Measurements from ENCODE around the gene CCDC57.
"Not testable (repeated sequence)": the region's sequence is repeated elsewhere in the genome, so short reads cannot be mapped to it uniquely, and the experiment has no call there.

CCDC57 gene

DNA sequence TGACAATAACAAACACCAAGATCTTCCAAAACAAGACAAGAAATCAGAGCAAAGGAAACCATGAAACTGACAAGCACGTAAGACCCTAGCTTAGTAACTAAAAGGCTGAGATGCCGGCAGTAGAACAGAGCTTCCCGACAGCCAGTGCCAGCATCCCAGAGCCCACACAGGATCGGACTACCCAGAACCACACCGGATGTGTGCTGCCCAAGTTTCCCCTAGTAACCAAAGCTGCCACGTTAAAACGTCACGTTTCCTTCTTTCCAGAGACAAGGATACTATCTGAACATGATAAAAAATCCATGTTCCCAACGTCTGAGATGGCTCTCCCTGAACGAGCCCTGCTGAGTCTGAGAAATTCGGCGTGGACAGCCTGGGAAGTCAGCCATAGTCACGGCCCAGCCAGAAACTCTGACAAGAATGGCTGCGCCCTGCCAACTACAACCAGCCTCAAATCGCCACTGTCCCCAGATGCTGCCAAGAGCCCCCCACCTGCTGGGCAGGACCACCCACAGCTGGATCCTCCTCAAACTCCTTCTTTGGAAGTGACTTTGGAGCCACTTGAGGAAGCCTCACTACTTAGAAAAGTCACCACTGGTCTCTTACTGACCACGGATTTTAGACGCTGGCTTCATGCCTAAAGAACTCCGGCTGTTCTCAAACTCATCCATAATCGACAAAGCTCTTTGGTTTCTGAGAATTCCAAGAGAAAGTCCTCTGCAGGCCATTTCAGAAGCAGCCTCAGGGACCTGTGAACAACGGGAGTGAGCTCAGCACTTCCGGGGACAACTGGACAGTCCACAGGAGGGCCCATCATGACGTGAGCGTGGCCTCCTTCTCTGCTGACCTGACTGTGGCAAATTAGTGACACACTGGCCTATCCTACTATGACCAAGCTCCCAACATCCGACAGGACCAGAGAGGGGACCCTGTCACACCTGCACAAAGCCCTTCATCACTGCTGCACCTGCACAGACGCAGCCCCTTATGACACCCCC, 16.7 kb downstream of the CCDC57 start:
- POLR2A ChIA-PET (ENCODE audit: low non-redundant PET): no interaction called here
- CTCF ChIA-PET: interaction anchor here (0.5 kb wide), 1 partner anchor 14 kb away, joined by 3 read pairs; no protein-coding TSS in a partner anchor
- TF ChIP-seq, protein P1, sequence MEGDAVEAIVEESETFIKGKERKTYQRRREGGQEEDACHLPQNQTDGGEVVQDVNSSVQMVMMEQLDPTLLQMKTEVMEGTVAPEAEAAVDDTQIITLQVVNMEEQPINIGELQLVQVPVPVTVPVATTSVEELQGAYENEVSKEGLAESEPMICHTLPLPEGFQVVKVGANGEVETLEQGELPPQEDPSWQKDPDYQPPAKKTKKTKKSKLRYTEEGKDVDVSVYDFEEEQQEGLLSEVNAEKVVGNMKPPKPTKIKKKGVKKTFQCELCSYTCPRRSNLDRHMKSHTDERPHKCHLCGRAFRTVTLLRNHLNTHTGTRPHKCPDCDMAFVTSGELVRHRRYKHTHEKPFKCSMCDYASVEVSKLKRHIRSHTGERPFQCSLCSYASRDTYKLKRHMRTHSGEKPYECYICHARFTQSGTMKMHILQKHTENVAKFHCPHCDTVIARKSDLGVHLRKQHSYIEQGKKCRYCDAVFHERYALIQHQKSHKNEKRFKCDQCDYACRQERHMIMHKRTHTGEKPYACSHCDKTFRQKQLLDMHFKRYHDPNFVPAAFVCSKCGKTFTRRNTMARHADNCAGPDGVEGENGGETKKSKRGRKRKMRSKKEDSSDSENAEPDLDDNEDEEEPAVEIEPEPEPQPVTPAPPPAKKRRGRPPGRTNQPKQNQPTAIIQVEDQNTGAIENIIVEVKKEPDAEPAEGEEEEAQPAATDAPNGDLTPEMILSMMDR (conservative IDR thresholded peaks at IDR 0.05; ENCODE audit: low read depth): no peak
- H3K27ac ChIP-seq: no peak overlapping the region
- DNase-seq (ENCODE audit: low spot score): no peak

DNA sequence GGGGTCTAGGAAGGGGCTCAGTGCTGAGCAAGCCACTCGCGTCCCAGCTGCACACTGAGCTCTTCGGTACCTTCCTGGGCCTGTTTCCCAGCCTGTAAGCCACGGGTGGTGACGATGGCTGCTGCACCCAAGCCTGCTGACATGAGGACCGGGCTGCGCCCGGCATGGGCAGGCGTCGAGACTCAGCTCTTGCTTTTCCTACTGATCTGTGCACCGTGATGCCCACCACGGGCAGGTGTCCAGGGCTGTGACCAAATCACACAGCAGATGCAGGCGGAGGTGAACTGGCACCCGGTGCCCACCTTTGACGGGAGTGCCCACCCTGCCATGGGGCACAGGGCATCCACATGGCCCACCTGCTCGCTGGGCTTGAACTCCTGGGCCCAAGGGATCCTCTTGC, 17.9 kb downstream of the CCDC57 start:
- POLR2A ChIA-PET (ENCODE audit: low non-redundant PET): no interaction called here
- TF ChIP-seq, protein P1 (conservative IDR thresholded peaks at IDR 0.05; ENCODE audit: low read depth): no peak
- CTCF ChIA-PET: interaction anchor here (0.8 kb wide), 1 partner anchor 199 kb away, joined by 5 read pairs; no protein-coding TSS in a partner anchor

DNA sequence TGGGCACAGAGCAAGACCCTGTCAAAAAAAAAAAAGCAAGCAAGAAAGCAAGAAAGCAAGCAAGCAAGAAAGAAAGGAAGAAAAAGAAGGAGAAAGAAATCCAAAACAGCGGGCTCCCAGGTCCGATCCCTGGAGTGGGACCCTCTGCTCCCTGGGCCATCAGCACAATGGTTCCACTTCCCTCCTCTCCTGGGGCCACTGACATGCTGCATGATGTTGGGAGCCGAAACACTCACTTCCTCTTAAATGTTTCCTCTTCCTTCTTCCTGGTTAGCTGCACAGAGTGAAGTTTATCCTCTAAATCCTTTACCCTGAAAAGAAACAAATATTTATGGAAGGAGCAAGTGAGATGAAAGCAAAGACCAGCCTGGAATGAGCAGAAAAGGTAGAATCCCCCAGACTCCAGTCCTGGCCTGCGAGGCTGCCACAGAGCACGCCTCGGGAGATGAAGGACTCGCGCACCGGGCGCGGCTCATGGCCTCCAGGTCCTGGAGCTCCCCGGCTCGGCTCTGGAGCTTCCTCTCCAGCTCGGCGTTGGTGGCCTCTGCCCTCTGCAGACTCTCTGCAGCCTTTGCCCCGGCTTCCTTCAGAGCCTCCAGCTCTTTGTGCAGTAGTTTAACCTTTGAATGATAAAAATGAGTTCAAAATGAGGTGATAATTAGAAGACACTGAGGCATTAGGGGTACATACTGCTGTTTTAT, 19.0 kb downstream of the CCDC57 start:
- ChIA-PET POLR2A (ENCODE audit: low non-redundant PET) (no interaction called here), CTCF (no interaction called here)
- no peak overlapping the region for H3K27ac ChIP-seq
- DNase-seq (ENCODE audit: low spot score): no peak
- TF ChIP-seq, protein P1 (conservative IDR thresholded peaks at IDR 0.05; ENCODE audit: low read depth): no peak

More for the DNA sequence above, 17.9 kb downstream of the CCDC57 start:
- H3K27ac ChIP-seq: no peak overlapping the region
- no peak for DNase-seq (ENCODE audit: low spot score)

DNA sequence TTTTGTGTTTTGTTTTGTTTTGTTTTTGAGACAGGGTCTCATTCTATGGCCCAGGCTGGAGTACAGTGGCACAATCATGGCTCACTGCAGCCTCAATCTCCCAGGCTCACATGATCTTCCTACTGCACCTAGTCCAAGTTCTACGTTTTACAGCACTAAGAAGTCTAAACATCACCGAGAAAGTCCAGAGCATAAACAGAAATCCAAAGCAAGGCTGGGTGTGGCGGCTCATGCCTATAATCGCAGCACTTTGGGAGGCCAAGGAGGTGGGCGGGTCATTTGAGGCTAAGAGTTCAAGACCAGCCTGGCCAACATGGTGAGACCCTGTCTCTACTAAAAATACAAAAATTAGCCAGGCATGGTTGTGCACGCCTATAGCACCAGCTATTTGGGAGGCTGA, 19.6 kb downstream of the CCDC57 start:
- H3K27ac ChIP-seq, CTCF ChIA-PET: not testable (repeated sequence)

DNA sequence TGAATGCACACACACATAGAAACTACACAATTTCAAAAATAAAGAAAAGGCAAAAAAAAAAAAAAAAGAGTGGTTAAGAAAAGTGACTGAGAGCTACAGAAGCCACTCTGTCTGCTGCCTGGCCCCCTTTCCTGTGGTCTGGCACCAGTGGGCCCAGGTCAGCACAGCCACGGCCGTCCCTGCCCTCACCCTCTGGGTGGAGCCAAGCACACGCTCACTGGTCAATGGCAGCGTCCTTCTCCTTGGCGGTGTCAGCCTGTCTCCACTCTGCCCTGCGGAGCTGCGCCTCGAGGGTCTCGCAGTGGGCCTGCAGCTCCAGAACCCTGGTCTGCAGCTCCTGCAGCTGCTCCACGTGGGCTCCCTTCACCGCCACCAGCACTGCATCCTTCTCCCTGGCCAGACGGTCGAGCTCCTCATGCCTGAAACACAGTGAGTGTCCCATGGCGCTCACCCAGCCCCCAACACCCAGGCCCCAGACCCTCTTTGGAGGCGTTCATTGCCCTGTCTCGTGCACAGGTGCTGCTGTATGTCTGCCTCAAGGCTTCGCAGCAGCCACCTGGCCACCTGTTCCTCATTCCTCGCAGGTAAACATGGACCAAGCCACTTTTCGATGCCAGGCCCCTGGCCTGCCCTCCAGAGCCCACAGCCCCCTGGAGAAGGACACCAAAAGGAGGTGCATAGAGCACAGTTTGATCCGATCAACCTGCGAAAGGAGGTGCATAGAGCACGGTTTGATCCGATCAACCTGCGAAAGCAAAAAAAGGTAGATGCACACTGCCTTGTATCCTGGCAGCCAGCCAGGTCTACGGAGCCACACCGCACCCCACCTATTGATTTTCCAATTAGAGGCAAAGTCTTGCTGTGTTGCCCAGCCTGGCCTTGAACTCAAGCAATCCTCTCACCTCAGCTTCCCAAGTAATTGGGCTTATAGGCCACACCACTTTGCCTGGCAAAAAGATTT, 24.4 kb downstream of the CCDC57 start:
- ChIA-PET CTCF (no interaction called here), POLR2A (ENCODE audit: low non-redundant PET) (no interaction called here)
- TF ChIP-seq, protein P1 (conservative IDR thresholded peaks at IDR 0.05; ENCODE audit: low read depth): no peak
- H3K27ac ChIP-seq: peak overlapping the region; percentile 3; the same call in 1 of the 2 replicates
- no peak for DNase-seq (ENCODE audit: low spot score)

More for the DNA sequence above, 19.6 kb downstream of the CCDC57 start:
- DNase-seq (ENCODE audit: low spot score); POLR2A ChIA-PET (ENCODE audit: low non-redundant PET): not testable (repeated sequence)

DNA sequence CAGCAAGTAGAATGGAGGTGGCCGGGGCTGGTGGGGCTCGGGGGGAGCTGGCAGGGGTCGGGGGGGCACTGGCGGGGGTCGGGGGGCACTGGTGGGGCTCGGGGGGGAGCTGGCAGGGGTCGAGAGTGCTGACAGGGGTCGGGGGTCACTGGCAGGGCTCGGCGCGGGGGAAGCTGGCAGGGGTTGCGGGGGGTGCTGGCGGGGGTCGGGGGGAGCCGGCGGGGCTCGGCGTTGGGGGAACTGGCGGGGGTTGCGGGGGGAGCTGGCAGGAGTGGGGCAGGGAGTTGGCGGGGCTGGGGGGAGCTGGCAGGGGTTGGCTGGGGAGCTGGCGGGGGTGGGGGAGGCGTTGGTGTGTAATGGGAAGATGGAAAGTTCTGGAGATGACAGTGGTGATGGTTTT, 25.1 kb downstream of the CCDC57 start:
- DNase-seq (ENCODE audit: low spot score): no peak
- TF ChIP-seq, protein P1 (conservative IDR thresholded peaks at IDR 0.05; ENCODE audit: low read depth): no peak
- ChIA-PET CTCF (no interaction called here), POLR2A (ENCODE audit: low non-redundant PET) (no interaction called here)
- H3K27ac ChIP-seq: no peak overlapping the region
